GM11168 (cell line): ENCODE data around the gene SMIM38.

Experiments
- in situ Hi-C: fragments of 300-500 bp; cut with MboI; formaldehyde crosslinking; loops from one replicate; pipeline ENCODE4 v1.12.0; 2022; ENCODE audit warnings: low sequenced_read_pairs; ENCODE audit not compliant: unreplicated experiment

Gene SMIM38

GRCh38 chr11:69173925-69174581 is 18.3 kb downstream of the SMIM38 start:
- in situ Hi-C loops: no loop called here

GRCh38 chr11:69174841-69175240 is 19.1 kb downstream of the SMIM38 start:
- in situ Hi-C loops: no loop called here

- in situ Hi-C loops: no loop called here
These were observed 23.2 kb downstream of the SMIM38 start for GRCh38 chr11:69178819-69179482.

GRCh38 chr11:69180226-69180625 is 24.5 kb downstream of the SMIM38 start:
- in situ Hi-C loops: no loop called here

DNA sequence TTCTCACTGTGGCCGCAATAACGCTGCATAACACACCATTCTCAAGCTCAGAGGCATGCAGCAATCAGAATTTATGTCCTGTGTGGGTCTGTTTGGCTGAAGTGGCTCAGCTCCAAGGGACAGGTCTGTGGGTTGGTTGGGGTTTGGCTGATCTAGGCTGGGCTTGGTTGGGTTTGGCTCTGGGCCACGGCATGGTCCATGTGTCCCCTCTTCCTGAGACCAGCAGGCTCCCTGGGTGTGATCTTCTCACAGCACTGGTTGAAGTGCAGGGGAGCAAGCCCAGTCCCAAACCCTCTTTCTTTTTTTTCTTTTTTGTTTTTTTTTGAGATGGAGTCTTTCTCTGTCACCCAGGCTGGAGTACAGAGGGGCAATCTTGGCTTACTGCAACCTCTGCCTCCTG is 25.0 kb downstream of the SMIM38 start:
- in situ Hi-C loops: no loop called here

DNA sequence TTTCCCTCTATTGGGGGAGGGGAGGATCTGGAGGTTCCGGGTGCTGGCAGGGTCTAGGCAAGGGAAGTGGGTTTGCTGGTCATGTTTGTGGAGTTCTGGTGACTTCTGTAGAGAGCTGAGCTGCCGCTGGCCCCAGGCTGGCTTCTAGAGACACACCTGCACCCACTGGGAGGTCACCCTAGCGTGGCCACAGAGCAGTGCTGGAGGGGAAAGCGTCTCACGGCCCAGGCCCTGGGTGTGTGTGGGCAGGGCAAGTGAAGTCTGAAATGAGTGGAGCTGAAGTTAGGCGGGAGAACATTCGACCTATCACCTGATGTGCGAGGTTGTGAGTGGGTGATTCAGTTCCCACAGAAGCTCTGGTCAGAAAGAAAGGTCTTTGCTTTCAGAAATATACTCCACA is 27.9 kb downstream of the SMIM38 start:
- in situ Hi-C loops: no loop called here

DNA sequence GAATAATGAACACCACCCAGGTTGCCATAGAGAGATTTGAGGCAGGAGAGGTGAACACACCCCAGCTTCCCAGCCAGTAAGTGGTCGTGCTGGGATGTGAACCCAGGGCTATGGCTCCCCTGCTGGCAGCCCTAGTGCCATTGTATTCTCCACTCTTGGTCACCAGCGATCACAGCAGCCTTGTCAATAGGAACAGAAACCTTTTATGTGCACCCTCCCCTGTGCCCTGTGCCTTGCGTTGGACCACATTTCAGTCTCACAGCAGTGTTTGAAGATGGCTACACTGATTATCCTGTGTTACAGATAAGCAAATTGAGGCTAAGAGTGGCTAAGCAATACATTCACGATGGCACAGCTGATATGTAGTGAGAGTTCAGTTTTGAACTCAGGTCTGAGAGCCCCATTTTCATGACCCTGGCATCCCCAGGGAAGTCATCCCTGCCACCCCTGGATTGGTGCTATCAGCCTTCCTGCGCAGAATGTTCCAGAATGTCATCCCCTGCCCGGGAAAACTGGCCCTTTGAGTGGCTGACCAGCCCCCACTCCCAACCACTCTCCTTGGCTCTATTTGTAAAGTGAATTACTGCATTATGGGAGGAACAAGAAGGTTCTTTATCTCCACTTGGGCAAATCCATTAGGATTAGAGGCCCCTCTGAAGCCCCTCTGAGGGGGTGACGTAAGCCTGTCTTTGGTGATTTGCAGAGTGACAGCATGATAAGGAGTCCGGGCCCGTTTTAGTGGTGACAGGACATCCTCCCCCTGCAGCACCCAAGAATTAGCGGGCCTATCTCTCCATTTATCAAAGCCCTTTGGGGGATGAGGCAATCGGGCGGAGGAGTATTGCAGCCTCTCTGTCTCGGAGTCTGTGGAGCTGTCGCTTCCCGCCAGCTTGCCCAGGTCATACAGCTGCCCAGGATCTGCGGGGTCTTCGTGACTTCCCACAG is 30.9 kb downstream of the SMIM38 start:
- in situ Hi-C loops: no loop called here

- in situ Hi-C loops: no loop called here
These were observed 31.9 kb downstream of the SMIM38 start for GRCh38 chr11:69187540-69188065.

GRCh38 chr11:69189059-69189458 is 33.3 kb downstream of the SMIM38 start:
- in situ Hi-C loops: no loop called here

DNA sequence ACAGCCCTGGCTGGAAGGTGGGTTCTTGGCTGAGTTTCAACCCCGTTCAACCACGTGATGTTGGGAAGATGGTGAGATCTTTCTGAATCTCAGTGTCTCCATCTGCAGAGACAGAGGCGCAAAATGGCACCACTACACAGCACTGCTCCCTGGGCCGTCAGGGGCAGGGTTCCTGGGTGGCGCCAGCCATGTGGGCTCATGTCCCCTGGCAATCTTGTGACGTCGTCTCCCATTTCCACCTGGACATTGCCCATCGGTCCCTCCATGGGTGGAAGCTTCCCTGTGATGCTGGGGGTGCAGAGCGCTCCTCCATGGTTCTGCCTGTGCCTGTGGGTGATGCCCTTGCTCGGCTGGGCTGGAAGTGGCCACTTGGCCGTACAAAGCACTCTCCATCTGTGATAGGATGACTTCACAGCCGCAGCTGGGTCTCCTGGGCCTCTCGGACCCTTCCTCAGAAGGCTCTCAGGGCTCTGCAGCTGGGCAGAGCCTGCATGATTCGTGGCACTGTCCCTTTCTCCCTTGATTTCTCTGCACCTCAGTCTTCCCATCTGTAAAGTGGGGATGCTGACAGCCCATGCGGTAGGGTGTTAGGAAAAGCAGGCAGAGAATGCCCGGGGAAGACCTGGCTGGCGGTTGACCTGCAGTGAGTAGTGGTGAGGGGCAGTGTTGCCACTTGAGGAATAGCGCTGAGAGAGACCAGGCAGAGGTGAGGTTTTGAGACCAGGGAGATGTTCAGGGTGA is 35.2 kb downstream of the SMIM38 start:
- in situ Hi-C loops: no loop called here

- in situ Hi-C loops: no loop called here
These were observed 36.6 kb downstream of the SMIM38 start for GRCh38 chr11:69192301-69192721.

DNA sequence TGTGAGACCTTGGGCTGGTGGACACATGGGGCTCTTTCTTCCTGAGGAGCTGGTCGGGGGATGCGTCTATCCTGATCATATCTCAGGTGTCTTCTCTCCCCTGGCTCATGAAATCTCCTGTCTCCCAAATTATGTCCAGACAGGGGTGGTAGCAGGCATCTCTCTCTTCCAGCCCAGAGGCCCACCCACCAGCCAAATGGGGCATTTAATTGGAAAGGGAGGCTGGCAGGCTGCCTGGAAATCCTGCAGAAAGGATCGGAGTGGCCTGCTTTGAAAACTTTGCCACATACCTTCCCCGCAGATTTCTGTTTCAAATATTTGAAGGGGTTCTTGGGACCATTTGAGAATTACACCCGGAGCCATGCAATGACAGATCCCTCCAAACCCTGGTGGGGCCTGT is 37.4 kb downstream of the SMIM38 start:
- in situ Hi-C loops: no loop called here

- in situ Hi-C loops: no loop called here
These were observed 37.9 kb downstream of the SMIM38 start for GRCh38 chr11:69193629-69194028.

DNA sequence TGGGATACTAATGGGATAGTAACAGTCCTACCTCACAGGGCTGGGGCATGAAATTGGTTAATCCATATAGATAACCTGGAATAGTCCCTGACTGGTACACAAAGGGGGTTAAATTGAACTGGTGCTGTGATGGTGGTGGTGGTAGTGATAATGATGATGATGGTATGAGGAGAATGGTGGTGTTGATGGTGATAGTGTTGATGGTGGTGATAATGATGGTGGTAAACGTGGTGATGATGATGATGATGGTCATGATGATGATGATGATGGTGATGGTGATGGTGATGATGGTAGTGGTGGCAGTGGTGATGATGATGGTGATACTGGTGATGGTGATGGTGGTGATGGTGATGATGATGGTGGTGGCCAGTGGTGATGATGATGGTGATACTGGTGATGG is 38.7 kb downstream of the SMIM38 start:
- in situ Hi-C loops: no loop called here

- in situ Hi-C loops: no loop called here
These were observed 39.2 kb downstream of the SMIM38 start for GRCh38 chr11:69194956-69195355.

DNA sequence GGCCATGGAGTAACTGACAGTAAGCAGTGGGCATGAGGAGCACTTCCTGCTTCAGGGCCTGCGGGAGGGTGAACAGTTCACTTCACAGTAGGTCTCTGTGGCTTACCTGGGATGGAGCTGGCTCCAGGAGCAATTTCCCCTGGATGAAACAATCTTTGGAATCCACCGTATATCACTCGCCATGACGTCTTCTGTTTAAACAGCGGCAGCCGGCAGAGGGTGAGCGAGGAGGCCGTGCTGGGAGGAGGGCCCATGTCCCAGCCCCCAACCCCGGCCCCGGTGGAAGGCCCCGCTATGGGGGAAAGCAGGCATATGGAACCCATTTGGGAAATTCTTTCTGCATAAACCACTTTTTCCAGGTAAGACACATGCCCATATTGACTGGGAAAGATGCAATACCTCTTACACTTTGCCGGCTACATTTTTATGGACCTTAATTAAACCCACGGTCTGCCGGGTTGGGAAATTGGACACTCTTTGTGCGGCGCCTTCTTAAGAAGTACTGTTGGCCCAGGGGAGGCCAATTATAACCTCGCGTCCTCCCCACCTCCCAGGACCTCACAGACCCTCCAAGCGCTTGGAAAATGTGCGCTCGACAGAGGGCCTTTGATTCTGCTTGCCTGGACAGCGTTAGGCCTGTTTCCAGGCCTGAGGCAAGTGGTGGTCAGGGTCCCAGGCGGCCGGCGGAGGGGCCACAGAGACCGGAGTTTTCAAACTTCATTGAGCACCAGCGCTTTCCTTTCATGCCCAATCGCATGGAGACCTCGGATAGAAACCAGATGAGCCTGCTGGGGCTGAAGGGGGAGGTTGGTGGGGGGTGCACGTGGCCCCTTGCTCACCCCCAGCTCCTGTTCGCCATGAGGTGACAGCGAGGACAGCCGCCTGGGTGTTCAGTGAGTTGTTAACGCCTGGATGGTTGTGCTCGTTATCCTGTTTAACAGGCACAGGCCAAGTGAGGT is 40.4 kb downstream of the SMIM38 start:
- in situ Hi-C loops: no loop called here

GRCh38 chr11:69196783-69197169 is 41.0 kb downstream of the SMIM38 start:
- in situ Hi-C loops: no loop called here

DNA sequence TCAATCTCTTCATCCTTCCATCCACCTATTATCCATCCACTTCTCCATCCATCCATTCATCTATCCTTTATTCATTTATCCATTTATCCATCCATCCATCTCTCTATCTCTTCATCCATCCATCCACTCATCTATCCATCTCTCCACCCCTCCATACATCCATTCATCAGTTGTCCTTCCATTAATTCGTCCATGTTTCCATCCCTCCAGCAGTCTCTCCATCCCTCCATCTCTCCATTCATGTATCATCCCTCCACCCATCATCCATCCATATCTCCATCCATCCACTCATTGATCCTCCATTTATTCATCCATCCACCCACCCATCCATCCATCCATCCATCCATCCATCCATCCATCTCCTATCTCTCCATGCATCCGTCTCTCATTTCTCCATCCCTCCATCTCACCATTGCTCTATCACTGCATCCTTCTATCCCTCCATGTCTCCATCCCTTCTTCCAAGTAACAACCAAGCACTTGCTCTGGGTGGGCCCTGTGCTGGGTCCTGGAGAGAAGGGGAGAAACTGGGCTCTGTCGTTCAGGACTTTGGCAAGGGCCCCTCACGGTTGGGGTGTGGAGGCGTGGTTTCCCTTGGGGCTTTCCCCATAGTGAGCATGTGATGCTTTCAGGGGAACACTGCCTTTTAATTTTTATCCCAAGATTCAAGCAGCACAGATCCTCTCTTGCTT is 43.3 kb downstream of the SMIM38 start:
- in situ Hi-C loops: no loop called here
